Activated T-cell treated with anti-CD3 and anti-CD28 coated beads, Interleukin-2, amount 50 U/mL, for 1 hour (primary cell): ENCODE results near the gene RDH13.
"Not testable (repeated sequence)": the region's sequence is repeated elsewhere in the genome, so short reads cannot be mapped to it uniquely, and the experiment has no call there.

Source experiments
- DNase-seq: peaks from one replicate; pipeline ENCODE4 v3.0.0-alpha.2; 2020

The RDH13 gene

DNA sequence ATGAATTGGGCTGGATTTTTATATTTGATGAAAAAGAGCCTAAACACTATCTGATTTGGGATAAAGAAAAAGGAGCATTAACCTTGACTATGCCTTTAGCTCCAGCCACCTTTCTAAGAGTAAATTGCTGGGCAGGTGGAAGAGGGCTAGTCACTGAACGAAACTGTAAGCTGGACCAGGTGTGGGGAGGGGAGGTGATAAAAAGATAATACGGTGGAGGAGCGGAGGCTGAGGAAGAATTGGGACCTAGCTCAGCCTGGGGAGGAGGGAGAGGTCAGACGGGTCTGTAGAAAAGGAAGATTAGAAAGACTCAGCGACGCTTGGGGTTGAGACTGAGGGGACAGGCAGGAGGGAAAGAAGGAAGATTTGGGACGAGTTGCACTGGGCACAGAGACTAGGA is 52.4 kb downstream of the RDH13 start:
- not testable (repeated sequence) for DNase-seq

DNA sequence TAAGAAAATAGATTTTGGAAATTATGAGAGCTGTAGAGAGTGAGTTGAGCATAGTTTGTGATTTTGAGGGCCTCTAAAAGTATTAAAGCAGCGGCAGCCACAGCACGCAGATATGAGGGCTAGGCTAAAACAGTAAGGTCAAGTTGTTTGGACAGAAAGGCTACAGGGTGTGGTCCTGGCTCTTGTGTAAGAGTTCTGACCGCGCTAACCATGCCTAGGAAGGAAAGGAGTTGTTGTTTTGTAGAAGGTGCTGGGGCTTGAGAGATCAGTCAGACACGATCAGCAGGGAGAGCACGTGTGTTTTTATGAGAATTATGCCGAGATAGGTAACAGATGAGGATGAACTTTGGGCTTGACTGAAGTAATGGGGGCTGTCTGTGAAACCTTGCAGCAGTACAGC is 54.2 kb downstream of the RDH13 start:
- DNase-seq: not testable (repeated sequence)

DNA sequence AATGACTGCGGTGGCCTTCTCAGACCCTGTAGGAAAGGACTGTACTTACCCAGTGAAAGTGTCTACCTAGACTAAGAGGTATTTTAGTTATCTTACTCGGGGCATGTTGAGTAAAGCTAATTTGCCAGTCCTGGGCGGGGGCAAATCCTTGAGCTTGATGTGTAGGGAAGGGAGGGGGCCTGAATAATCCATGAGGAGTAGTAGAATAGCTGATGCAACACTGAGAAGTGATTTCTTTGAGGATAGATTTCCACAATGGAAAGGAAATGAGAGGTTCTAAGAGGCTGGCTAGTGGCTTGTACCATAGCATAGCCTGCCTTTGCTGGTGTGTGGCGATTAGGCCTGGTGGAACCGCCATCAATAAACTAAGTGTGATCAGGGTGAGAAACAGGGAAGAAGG is 54.8 kb downstream of the RDH13 start:
- not testable (repeated sequence) for DNase-seq

DNA sequence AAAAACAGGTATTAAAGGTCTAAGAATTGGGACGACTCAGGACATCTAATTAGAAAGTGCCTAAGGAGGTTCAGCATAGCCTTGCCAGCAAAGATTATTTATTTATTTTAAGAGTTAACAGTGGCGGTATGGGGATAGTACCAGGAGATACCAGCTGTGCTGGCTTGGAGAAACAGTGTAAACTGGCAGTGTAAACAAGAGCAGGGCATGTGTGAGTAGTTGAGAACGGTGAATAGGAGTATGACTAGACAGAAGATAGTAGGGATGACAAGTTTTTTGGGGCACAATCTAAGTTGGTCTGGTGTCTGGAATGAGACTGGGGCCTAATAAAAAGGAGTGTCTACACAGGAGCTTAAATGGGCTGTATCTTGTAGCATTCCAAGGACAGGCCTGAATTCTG is 55.4 kb downstream of the RDH13 start:
- DNase-seq: not testable (repeated sequence)

DNA sequence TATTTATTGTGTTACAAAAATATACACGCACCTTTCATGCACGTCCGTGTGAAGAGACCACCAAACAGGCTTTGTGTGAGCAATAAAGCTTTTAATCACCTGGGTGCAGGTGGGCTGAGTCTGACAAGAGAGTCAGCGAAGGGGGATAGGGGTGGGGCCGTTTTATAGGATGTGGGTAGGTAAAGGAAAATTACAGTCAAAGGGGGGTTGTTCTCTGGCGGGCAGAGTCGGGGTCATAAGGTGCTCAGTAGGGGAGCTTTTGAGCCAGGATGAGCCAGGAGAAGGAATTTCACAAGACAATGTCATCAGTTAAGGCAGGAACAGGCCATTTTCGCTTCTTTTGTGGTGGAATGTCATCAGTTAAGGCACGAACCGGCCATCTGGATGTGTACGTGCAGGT is 56.2 kb downstream of the RDH13 start:
- not testable (repeated sequence) for DNase-seq

DNA sequence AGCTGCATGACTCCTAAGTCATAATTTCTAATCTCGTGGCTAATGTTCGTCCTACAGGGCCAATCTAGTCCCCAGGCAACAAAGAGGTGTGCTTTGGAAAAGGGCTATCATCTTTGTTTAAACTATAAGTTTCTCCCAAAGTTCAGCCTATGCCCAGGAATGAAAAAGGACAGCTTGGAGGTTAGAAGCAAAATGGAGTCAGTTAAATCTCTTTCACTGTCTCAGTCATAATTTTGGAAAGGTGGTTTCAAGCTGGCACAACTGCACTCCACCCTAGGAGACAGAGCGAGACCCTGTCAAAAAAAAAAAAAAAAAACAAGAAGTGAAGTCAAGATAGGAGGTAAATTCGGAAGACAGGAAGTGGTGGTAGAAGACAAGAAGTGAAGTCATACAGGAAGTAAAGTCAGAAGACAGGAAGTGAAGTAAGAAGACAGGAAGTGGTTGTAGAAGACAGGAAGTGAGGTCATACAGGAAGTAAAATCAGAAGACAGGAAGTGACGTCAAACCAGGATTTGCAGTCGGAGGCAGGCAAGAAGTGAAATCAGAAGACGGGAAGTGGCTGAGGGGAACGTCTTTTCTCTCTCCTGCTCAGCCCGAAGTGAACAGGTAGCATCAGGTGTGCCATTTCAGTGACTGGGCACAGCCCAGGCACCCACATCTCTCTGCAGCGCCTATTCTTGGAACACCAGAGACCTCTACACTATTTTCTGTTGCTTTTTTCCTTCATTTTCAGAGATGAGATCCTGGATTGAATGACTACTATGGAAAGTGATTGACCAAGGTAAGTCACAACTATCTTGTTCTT is 57.1 kb downstream of the RDH13 start:
- DNase-seq: peak; percentile 54

DNA sequence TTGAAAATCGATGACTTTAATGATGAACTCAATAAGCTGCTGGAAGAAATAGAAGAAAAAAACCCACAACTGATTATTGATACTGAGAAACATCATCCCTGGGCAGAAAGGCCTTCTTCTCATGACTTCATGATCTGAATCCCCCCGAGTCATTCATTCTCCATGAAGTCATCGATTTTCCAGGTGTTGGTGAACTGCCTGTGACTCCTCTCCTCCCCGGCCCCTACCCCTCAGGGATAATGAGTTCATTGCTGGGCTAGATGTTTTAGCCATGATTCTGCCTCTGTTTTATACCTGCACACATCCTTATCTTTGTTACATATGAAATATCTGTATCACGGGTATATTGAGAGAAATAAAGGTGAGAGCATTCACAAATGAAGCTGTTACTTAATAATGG is 62.2 kb downstream of the RDH13 start:
- no peak for DNase-seq

DNA sequence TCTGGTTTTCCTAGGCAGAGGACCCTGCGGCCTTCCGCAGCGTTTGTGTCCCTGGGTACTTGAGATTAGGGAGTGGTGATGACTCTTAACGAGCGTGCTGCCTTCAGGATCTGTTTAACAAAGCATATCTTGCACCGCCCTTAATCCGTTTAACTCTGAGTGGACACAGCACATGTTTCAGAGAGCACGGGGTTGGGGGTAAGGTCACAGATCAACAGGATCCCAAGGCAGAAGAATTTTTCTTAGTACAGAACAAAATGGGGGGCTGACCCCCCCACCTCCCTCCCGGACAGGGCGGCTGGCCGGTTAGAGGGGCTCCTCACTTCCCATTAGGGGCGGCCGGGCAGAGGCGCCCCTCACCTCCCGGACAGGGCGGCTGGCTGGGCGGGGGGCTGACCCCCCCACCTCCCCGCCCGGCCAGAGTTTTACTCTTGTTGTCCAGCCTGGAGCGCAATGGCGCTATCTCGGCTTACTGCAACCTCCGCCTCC is 64.2 kb downstream of the RDH13 start:
- DNase-seq: not testable (repeated sequence)

DNA sequence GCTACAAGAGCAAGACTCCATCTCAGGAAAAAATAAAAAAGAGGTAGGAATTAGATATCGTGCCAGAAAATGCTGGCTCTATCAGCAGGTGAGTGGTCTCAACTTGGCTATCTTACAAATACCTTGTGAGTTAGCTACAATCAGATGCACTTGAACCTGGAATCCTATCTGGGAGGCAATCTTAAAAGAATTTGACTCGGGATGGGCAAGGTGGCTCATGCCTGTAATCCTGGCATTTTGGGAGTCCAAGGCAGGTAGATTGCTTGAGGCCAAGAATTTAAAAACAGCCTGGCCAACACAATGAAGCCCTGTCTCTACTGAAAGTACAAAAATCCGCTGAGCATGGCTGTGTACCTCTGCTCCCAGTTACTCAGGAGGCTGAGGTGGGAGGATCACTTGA is 67.4 kb downstream of the RDH13 start:
- no peak for DNase-seq
